Aorta (tissue), 5 donors: Measurements from ENCODE around the gene C11orf52. TPM values are rescaled to one million over a fixed set of nuclear protein-coding genes. Genes with fewer than 3 reads are reported as not detected.
A peak's percentile ranks its signal among the peaks of the same experiment; 100 is the strongest.

Source experiments
- ATAC-seq: fragments of 200-7000 bp; cut with Tn5 transposase; one replicate; pipeline ENCODE4 v1.9.1; 2022; ENCODE audit warnings: moderate library complexity; ENCODE audit not compliant: low FRiP score
- DNase-seq, 2 donors: peaks; one replicate each; pipeline ENCODE4 v3.0.0-alpha.2; 2020
- H3K27ac ChIP-seq, 2 donors: one replicate each; pipeline ENCODE4 v1.5.1; 2013; ENCODE audit warnings: low read length in 2 of 2, mild to moderate bottlenecking in 2 of 2, moderate library complexity in 2 of 2, control low read depth in 1 of 2, inconsistent platforms in 1 of 2, low read depth in 1 of 2
- H3K27me3 ChIP-seq, 2 donors: one replicate each; pipeline ENCODE4 v1.6.1; 2013; ENCODE audit warnings: control low read depth in 1 of 2, low read length in 1 of 2, mild to moderate bottlenecking in 1 of 2, moderate library complexity in 1 of 2; ENCODE audit not compliant: insufficient read depth in 2 of 2, control insufficient read depth in 1 of 2
- H3K36me3 ChIP-seq, 2 donors: one replicate each; pipeline ENCODE4 v1.6.1; 2013; ENCODE audit warnings: control low read depth in 1 of 2, low read length in 1 of 2, mild to moderate bottlenecking in 1 of 2; ENCODE audit not compliant: insufficient read depth in 2 of 2, control insufficient read depth in 1 of 2
- H3K4me1 ChIP-seq, 2 donors: one replicate each; pipeline ENCODE4 v1.6.1; 2013; ENCODE audit warnings: low read length in 2 of 2, control low read depth in 1 of 2, mild to moderate bottlenecking in 1 of 2, moderate library complexity in 1 of 2; ENCODE audit not compliant: insufficient read depth in 2 of 2, control insufficient read depth in 1 of 2
- H3K4me3 ChIP-seq, 2 donors: one replicate each; pipeline ENCODE4 v1.5.1; 2013; ENCODE audit warnings: low read length in 2 of 2, control low read depth in 1 of 2, mild to moderate bottlenecking in 1 of 2
- H3K9me3 ChIP-seq: one replicate; pipeline ENCODE4 v1.6.1; 2013; ENCODE audit warnings: mild to moderate bottlenecking, low read length; ENCODE audit not compliant: control insufficient read depth
- WGBS, 2 donors: extraction: QIAGEN DNeasy Blood & Tissue Kit; methylation state at CpG; one replicate each; pipeline ENCODE4 v1.1.7; 2013; 5-methylcytosine and 5-hydroxymethylcytosine counted together
- intact Hi-C, 2 donors: fragments of 100-400 bp; cut with DNase I; formaldehyde crosslinking; loops; one replicate each; pipeline versions ENCODE4 v1.14.2 to v1.15.0; 2022
- polyA plus RNA-seq, 2 donors: library from polyadenylated mRNA; stranded (reverse); fragments of 200-250 nt; gene quantifications; one replicate each; pipeline ENCODE4 v1.2.3, GENCODE V29; 2013
- total RNA-seq, 2 donors: library from RNA; stranded (reverse); fragmentation: NEBNext Ultra II Directional; extraction: Animal tissue kit (Norgen Biotek cat#: 25700); gene quantifications; one replicate each; pipeline ENCODE4 v1.2.1, GENCODE V29; 2021
- donor health status: healthy with polysubstance abuse.
- donor health status: Bipolar disorder and iron deficiency.
- donor health status: DM: no; HTN: no; CAD: no.
- donor health status: DM: no; HTN: no; CAD: no.
- donor health status: DM: yes; HTN: yes; CAD: no.

C11orf52 gene
- total and polyA plus RNA-seq, 4 donors: 2.7 to 5.6 (median 5.2) TPM

- intact Hi-C loops: no loop called here
- DNase-seq (no peak), ATAC-seq (no peak)
- Histone ChIP-seq H3K9me3 (no peaks in the 10 kb centered on the region), H3K4me3 (no peak overlapping the region), H3K36me3 (no peaks in the 10 kb centered on the region), H3K4me1 (no peaks in the 10 kb centered on the region), H3K27ac (no peak overlapping the region), H3K27me3 (no peaks in the 10 kb centered on the region)
- 96 to 97% methylated on average over 5 of the region's 5 CpGs for WGBS, 2 donors
Measured at GRCh38 chr11:111966678-111967077, 48.0 kb downstream of the C11orf52 start.

DNA sequence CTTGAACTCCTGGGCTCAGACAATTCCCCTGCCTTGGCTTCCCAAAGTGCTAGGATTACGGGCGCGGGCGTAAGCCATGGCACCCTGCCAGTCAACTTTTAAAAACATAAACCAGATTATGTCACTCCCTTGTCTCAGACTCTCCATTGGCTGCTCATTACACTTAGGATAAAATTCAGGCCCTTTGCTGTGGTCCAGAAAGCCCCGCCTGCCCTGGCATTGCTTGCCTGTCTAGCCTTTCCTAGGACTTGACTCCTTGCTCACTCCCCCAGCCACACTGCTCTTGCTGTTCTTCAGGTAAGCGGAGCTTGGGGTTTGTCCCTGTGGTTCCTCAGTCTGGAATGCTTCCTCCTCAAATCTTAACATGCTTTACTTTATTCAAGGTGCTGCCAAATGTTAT lies 48.9 kb downstream of the C11orf52 start:
- no peaks in the 10 kb centered on the region for H3K9me3 ChIP-seq
- H3K27ac ChIP-seq: no peak overlapping the region
- no peaks in the 10 kb centered on the region for H3K27me3 ChIP-seq
- H3K4me1 ChIP-seq: no peaks in the 10 kb centered on the region
- intact Hi-C loops: no loop called here
- H3K4me3 ChIP-seq: no peak overlapping the region
- DNase-seq (no peak), ATAC-seq (no peak)
- 26 to 28% methylated on average over 6 of the region's 6 CpGs for WGBS, 2 donors
- no peaks in the 10 kb centered on the region for H3K36me3 ChIP-seq

- ATAC-seq: no peak
- H3K27ac ChIP-seq: no peak overlapping the region
- H3K4me1 ChIP-seq: no peaks in the 10 kb centered on the region
- WGBS, 2 donors: 96 to 99% methylated on average over 3 of the region's 3 CpGs
- H3K9me3 ChIP-seq: no peaks in the 10 kb centered on the region
- DNase-seq: no peak
- intact Hi-C loops: no loop called here
- no peak overlapping the region for H3K4me3 ChIP-seq
- H3K27me3 ChIP-seq: no peaks in the 10 kb centered on the region
- H3K36me3 ChIP-seq: no peaks in the 10 kb centered on the region
Measured at GRCh38 chr11:111969344-111969743, 50.6 kb downstream of the C11orf52 start.

- Histone ChIP-seq H3K9me3 (no peaks in the 10 kb centered on the region), H3K4me1 (peaks cover 0 to 4% of the 10 kb centered on the region in 2 donors), H3K4me3 (no peak overlapping the region), H3K36me3 (no peaks in the 10 kb centered on the region), H3K27ac (peak overlapping the region in 1 of 2 donors; percentile 6), H3K27me3 (no peaks in the 10 kb centered on the region)
- 65 to 76% methylated on average over 2 of the region's 2 CpGs for WGBS, 2 donors
- intact Hi-C loops: no loop called here
- DNase-seq (no peak), ATAC-seq (no peak)
Measured at GRCh38 chr11:111974446-111974845, 55.7 kb downstream of the C11orf52 start.

- peaks cover 0 to 4% of the 10 kb centered on the region in 2 donors for H3K4me1 ChIP-seq
- H3K27me3 ChIP-seq: no peaks in the 10 kb centered on the region
- ATAC-seq (no peak), DNase-seq (no peak)
- intact Hi-C loops: loop anchor here in 1 of 2 donors (5.0 kb wide), 1 partner anchor 38 kb away; the partner anchor contains the start of gene DIXDC1
- H3K27ac ChIP-seq: peak overlapping the region in 1 of 2 donors; percentile 10
- H3K9me3 ChIP-seq: no peaks in the 10 kb centered on the region
- 44 to 54% methylated on average over 2 of the region's 2 CpGs for WGBS, 2 donors
- no peak overlapping the region for H3K4me3 ChIP-seq
- no peaks in the 10 kb centered on the region for H3K36me3 ChIP-seq
Measured at GRCh38 chr11:111975076-111975806, 56.5 kb downstream of the C11orf52 start.

- peaks cover 0 to 4% of the 10 kb centered on the region in 2 donors for H3K4me1 ChIP-seq
- H3K27ac ChIP-seq: peak overlapping the region; percentile 94 to 98
- no peak overlapping the region for H3K4me3 ChIP-seq
- ATAC-seq (no peak), DNase-seq (no peak)
- no peaks in the 10 kb centered on the region for H3K27me3 ChIP-seq
- 11 to 20% methylated on average over 7 of the region's 7 CpGs for WGBS, 2 donors
- H3K9me3 ChIP-seq: no peaks in the 10 kb centered on the region
- intact Hi-C loops: loop anchor here (2.0 to 5.0 kb wide), 2 partner anchors 39 kb away; partner anchors contain the start of gene DIXDC1 (in 2 of the 2)
- no peaks in the 10 kb centered on the region for H3K36me3 ChIP-seq
Measured at GRCh38 chr11:111976119-111976766, 57.5 kb downstream of the C11orf52 start.

Other genes with a start within 250 kb of the C11orf52 start
- gene PPP2R1B, start 152.5 kb upstream of the C11orf52 start, total RNA-seq: 10 to 100 TPM; 21.9 to 27.2 TPM
- gene PPP2R1B, start 152.5 kb upstream of the C11orf52 start, polyA plus RNA-seq: 1 to 10 TPM; 3.5 to 7.4 TPM
- 10 to 100 TPM; 25.1 to 27.8 TPM for gene ALG9, start 47.3 kb upstream of the C11orf52 start, total RNA-seq
- 10 to 100 TPM in 1 of 2 donors, 1 to 10 TPM in 1; 6.4 to 31.0 TPM for gene ALG9, start 47.3 kb upstream of the C11orf52 start, polyA plus RNA-seq
- 1 to 10 TPM; 1.4 to 1.9 TPM for gene FDXACB1, start 39.7 kb upstream of the C11orf52 start, total RNA-seq
- 1 to 10 TPM in 1 of 2 donors, under 1 TPM in 1; 0.95 to 1.0 TPM for gene FDXACB1, start 39.7 kb upstream of the C11orf52 start, polyA plus RNA-seq
- gene CFAP68, start 39.4 kb upstream of the C11orf52 start, total RNA-seq: 10 to 100 TPM in 1 of 2 donors, 1 to 10 TPM in 1; 6.6 to 15.2 TPM
- 10 to 100 TPM; 11.5 to 22.0 TPM for gene CFAP68, start 39.4 kb upstream of the C11orf52 start, polyA plus RNA-seq
- gene CRYAB, start 7.1 kb upstream of the C11orf52 start, total RNA-seq: 1,000 to 10,000 TPM in 1 of 2 donors, 100 to 1,000 TPM in 1; 323 to 2,347 TPM
- 100 to 1,000 TPM; 483 to 702 TPM for gene CRYAB, start 7.1 kb upstream of the C11orf52 start, polyA plus RNA-seq
- gene HSPB2, start 6.2 kb upstream of the C11orf52 start, total RNA-seq: 10 to 100 TPM; 18.1 to 24.8 TPM
- gene HSPB2, start 6.2 kb upstream of the C11orf52 start, polyA plus RNA-seq: 10 to 100 TPM; 13.8 to 60.2 TPM
- 10 to 100 TPM; 54.4 to 61.8 TPM for gene DIXDC1, start 18.4 kb downstream of the C11orf52 start, total RNA-seq
- 10 to 100 TPM; 29.8 to 33.0 TPM for gene DIXDC1, start 18.4 kb downstream of the C11orf52 start, polyA plus RNA-seq
- gene DLAT, start 106.5 kb downstream of the C11orf52 start, total RNA-seq: 10 to 100 TPM; 20.7 to 20.8 TPM
- 10 to 100 TPM; 11.9 to 12.8 TPM for gene DLAT, start 106.5 kb downstream of the C11orf52 start, polyA plus RNA-seq
- gene PIH1D2, start 155.1 kb downstream of the C11orf52 start, total RNA-seq: 1 to 10 TPM in 1 of 2 donors, under 1 TPM in 1; 0.49 to 1.4 TPM
- gene PIH1D2, start 155.1 kb downstream of the C11orf52 start, polyA plus RNA-seq: 10 to 100 TPM in 1 of 2 donors, 1 to 10 TPM in 1; 1.0 to 10.3 TPM
- 10 to 100 TPM; 14.7 to 16.3 TPM for gene NKAPD1, start 155.4 kb downstream of the C11orf52 start, total RNA-seq
- gene NKAPD1, start 155.4 kb downstream of the C11orf52 start, polyA plus RNA-seq: 10 to 100 TPM; 14.4 to 19.7 TPM
- 10 to 100 TPM; 30.4 to 31.9 TPM for gene TIMM8B, start 167.8 kb downstream of the C11orf52 start, total RNA-seq
- gene TIMM8B, start 167.8 kb downstream of the C11orf52 start, polyA plus RNA-seq: 100 to 1,000 TPM in 1 of 2 donors, 10 to 100 TPM in 1; 45.4 to 131 TPM
- 10 to 100 TPM; 58.4 to 65.2 TPM for gene SDHD, start 168.0 kb downstream of the C11orf52 start, total RNA-seq
- 100 to 1,000 TPM in 1 of 2 donors, 10 to 100 TPM in 1; 96.3 to 157 TPM for gene SDHD, start 168.0 kb downstream of the C11orf52 start, polyA plus RNA-seq
- gene IL18, start 245.2 kb downstream of the C11orf52 start, total RNA-seq: 10 to 100 TPM; 11.1 to 17.1 TPM
- gene IL18, start 245.2 kb downstream of the C11orf52 start, polyA plus RNA-seq: 10 to 100 TPM in 1 of 2 donors, 1 to 10 TPM in 1; 4.1 to 29.8 TPM
- gene TEX12, start 248.5 kb downstream of the C11orf52 start, total RNA-seq: under 1 TPM; 0.57 to 0.97 TPM
- not detected for gene TEX12, start 248.5 kb downstream of the C11orf52 start, polyA plus RNA-seq